Epithelial cell of esophagus (primary cell): ENCODE data around the gene NLK.
A peak's percentile ranks its signal among the peaks of the same experiment; 100 is the strongest.
"Not testable (repeated sequence)": the region's sequence is repeated elsewhere in the genome, so short reads cannot be mapped to it uniquely, and the experiment has no call there.

ENCODE experiments used
- DNase-seq: peaks from one replicate; pipeline ENCODE4 v3.0.0; 2010; ENCODE audit warnings: low read depth
- H3K4me3 ChIP-seq: 2 replicates; pipeline ENCODE4 v1.5.1; 2011; ENCODE audit warnings: mild to moderate bottlenecking, low read length, control low read depth
- TF ChIP-seq, protein P1 (sequence below): IDR thresholded peaks from 2 replicates; pipeline ENCODE4 v1.5.1; 2011; ENCODE audit warnings: low read depth, mild to moderate bottlenecking, low read length, control low read depth, inconsistent platforms; ENCODE audit not compliant: insufficient read depth; ENCODE audit errors: missing control alignments

The NLK gene

DNA sequence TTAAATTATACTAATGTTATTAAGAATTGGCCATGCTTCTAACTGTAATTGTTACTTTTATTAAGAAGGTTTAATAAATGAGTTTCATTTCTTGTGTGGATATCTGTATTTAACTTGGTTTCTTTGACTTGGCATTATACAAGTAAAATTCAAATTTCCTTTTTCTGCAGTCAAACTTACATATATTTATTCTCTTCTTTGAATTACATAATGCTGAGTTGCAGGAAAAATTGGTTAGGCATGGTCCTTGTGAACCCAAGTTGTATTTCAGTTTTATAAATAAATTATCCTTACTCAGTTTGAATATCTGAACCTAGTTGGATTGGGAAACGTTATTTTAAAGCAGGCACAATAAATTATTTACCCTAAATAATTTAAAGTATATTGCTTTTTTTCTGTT lies 54.8 kb downstream of the NLK start:
- no peak for DNase-seq
- TF ChIP-seq, protein P1, sequence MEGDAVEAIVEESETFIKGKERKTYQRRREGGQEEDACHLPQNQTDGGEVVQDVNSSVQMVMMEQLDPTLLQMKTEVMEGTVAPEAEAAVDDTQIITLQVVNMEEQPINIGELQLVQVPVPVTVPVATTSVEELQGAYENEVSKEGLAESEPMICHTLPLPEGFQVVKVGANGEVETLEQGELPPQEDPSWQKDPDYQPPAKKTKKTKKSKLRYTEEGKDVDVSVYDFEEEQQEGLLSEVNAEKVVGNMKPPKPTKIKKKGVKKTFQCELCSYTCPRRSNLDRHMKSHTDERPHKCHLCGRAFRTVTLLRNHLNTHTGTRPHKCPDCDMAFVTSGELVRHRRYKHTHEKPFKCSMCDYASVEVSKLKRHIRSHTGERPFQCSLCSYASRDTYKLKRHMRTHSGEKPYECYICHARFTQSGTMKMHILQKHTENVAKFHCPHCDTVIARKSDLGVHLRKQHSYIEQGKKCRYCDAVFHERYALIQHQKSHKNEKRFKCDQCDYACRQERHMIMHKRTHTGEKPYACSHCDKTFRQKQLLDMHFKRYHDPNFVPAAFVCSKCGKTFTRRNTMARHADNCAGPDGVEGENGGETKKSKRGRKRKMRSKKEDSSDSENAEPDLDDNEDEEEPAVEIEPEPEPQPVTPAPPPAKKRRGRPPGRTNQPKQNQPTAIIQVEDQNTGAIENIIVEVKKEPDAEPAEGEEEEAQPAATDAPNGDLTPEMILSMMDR = no peak
- H3K4me3 ChIP-seq = no peak overlapping the region

GRCh38 chr17:28097901-28098300 lies 55.4 kb downstream of the NLK start:
- DNase-seq = no peak
- H3K4me3 ChIP-seq = no peak overlapping the region
- TF ChIP-seq, protein P1 = no peak

DNA sequence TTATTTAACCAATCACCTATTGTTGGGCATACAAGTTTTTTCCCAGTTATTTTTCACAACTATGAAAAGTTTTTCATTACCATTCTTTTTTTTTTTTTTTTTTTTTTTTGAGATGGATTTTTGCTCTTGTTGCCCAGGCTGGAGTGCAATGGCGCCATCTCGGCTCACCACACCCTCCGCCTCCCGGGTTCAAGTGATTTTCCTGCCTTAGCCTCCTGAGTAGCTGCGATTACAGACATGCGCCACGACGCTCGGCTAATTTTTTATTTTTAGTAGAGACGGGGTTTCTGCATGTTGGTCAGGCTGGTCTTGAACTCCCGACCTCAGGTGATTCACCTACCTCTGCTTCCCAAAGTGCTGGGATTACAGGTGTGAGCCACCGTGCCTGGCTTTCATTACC lies 56.1 kb downstream of the NLK start:
- not testable (repeated sequence) for H3K4me3 ChIP-seq, DNase-seq

GRCh38 chr17:28100251-28100650 lies 57.8 kb downstream of the NLK start:
- TF ChIP-seq, protein P1 = no peak
- H3K4me3 ChIP-seq = no peak overlapping the region
- no peak for DNase-seq

- DNase-seq = no peak
- TF ChIP-seq, protein P1 = no peak
- H3K4me3 ChIP-seq = no peak overlapping the region
These were observed 58.5 kb downstream of the NLK start for GRCh38 chr17:28100936-28101335.

- H3K4me3 ChIP-seq = no peak overlapping the region
- TF ChIP-seq, protein P1 = no peak
- DNase-seq = no peak
These were observed 59.4 kb downstream of the NLK start for GRCh38 chr17:28101919-28102318.

- TF ChIP-seq, protein P1 = no peak
These were observed 63.0 kb downstream of the NLK start for GRCh38 chr17:28105501-28105900.

DNA sequence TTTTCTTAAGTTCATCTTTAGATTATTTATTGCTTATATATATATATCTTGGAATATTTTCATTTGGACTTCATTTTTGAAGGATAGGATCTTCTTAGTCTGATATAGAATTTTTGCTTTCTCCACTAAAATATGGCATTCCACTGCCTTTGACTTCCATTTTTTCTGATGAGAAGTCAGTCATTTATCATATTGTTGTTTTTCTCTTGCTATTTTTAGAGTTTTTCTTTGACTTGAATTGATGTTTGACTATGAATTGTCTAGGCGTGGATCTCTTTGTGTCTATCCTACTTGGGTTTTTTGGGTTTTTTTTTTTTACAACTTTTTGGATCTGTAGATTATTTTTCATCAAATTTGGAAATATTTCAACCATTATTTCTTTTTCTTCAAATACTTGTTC lies 67.7 kb downstream of the NLK start:
- H3K4me3 ChIP-seq = no peak overlapping the region
- TF ChIP-seq, protein P1 = no peak
- DNase-seq = no peak

More at GRCh38 chr17:28105501-28105900, 63.0 kb downstream of the NLK start:
- H3K4me3 ChIP-seq = no peak overlapping the region
- peak; percentile 14 for DNase-seq
